GM12865 (cell line): ENCODE data around the gene METTL27.
"Not testable (repeated sequence)": the region's sequence is repeated elsewhere in the genome, so short reads cannot be mapped to it uniquely, and the experiment has no call there.

Experiments
- DNase-seq: peaks from one replicate; pipeline ENCODE4 v3.0.0; 2010; ENCODE audit warnings: low read depth
- H3K4me3 ChIP-seq: 2 replicates; pipeline ENCODE4 v1.5.1; 2011; ENCODE audit warnings: mild to moderate bottlenecking, low read depth, low read length, control low read depth
- CTCF ChIP-seq: IDR thresholded peaks from 2 replicates; pipeline ENCODE4 v1.5.1; 2011; ENCODE audit warnings: low read length, control low read depth, low read depth, inconsistent platforms; ENCODE audit not compliant: insufficient read depth; ENCODE audit errors: missing control alignments

The METTL27 gene

GRCh38 chr7:73852500-73852899 is 10.2 kb upstream of the METTL27 start:
- H3K4me3 ChIP-seq = no peak overlapping the region
- no peak for TF ChIP-seq CTCF
- no peak for DNase-seq

- DNase-seq = peak; percentile 59
- no peak for TF ChIP-seq CTCF
- H3K4me3 ChIP-seq = no peak overlapping the region
These were observed 9.4 kb upstream of the METTL27 start for GRCh38 chr7:73851410-73852338.

GRCh38 chr7:73850781-73851207 is 8.5 kb upstream of the METTL27 start:
- TF ChIP-seq CTCF = no peak
- no peak for DNase-seq
- H3K4me3 ChIP-seq = no peak overlapping the region

GRCh38 chr7:73847941-73848723 is 5.8 kb upstream of the METTL27 start:
- no peak for TF ChIP-seq CTCF

GRCh38 chr7:73845701-73846195 is 3.4 kb upstream of the METTL27 start:
- peak; percentile 78 for DNase-seq
- not testable (repeated sequence) for H3K4me3 ChIP-seq

More at GRCh38 chr7:73847941-73848723, 5.8 kb upstream of the METTL27 start:
- no peak for DNase-seq
- no peak overlapping the region for H3K4me3 ChIP-seq

- H3K4me3 ChIP-seq = no peak overlapping the region
- no peak for TF ChIP-seq CTCF
- DNase-seq = no peak
These were observed 2.6 kb upstream of the METTL27 start for GRCh38 chr7:73844848-73845460.

- TF ChIP-seq CTCF = no peak
- DNase-seq = no peak
- no peak overlapping the region for H3K4me3 ChIP-seq
These were observed 1.8 kb upstream of the METTL27 start for GRCh38 chr7:73844131-73844547.
